ENCODE data around the gene RPS6KB2. TPM values are rescaled to one million over a fixed set of nuclear protein-coding genes. Genes with fewer than 3 reads are reported as not detected.

RPS6KB2 gene
- total and polyA plus RNA-seq, 2 experiments from 2014 or later = 29.5 to 41.3 TPM

DNA sequence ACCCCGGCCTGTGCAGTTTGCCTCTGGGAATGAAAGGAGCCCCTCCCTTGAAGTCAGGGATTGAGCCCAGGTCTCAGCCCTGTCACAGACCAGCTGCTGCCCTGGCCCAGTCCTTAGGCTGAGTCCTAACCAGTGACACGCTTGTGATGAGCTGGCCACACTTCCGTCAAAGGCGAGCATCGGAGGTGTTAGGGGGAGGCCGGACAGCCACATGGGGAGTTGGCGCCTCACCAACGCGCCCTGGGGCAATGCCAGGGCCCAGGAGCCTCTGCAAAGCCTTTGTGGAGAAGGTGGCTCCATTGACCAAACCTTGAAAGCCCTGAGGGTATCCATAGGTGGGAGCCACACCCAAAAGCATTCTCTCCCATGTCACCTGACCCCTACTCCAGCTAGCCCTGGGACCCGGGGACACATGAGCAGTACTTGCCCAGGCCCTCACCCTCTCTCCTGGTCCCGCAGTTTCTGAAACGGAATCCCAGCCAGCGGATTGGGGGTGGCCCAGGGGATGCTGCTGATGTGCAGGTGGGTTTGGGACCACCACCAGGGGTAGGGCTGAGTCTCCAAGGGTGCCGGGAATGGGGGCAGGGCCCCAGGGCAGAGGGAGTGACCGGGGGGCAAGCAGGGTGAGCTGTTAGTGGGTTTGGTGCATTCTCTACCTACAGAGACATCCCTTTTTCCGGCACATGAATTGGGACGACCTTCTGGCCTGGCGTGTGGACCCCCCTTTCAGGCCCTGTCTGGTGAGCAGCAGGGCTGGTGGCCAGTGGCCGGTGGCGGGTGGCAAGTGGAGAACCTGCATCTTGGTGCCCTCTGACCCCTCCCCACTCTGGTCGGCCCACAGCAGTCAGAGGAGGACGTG lies 5.5 kb downstream of the RPS6KB2 start:
- Mint-ChIP-seq H3K4me3 (no peak overlapping the region), H3K9me3 (no peaks in the 10 kb centered on the region; the same call in 2 of the 3 replicates), H3K27ac (no peak overlapping the region), H3K36me3 (ENCODE audit: low read depth) (peaks cover 24% of the 10 kb centered on the region), H3K27me3 (ENCODE audit: insufficient read depth, low read depth, poor library complexity) (peaks cover 6% of the 10 kb centered on the region), H3K4me1 (peaks cover 17% of the 10 kb centered on the region)
- Histone ChIP-seq H3K4me2 (no peak overlapping the region), H4K20me1 (replicated peaks; ENCODE audit: insufficient read depth) (no peaks in the 10 kb centered on the region), H3K4me1 (ENCODE audit: insufficient read depth) (peaks cover 17% of the 10 kb centered on the region), H3K27ac (ENCODE audit: low read depth) (no peak overlapping the region), H2AFZ (no peak overlapping the region), H3K79me2 (replicated peaks; ENCODE audit: insufficient read depth) (peaks cover 7% of the 10 kb centered on the region), H3K27me3 (ENCODE audit: insufficient read depth) (no peaks in the 10 kb centered on the region), H3F3A (replicated peaks; ENCODE audit: low read depth) (peaks cover 5% of the 10 kb centered on the region; the same call in 1 of the 2 replicates), H3K9me2 (ENCODE audit: insufficient read depth) (no peaks in the 10 kb centered on the region), H3K36me3 (ENCODE audit: insufficient read depth) (0 out of 2 replicates have a peak, but pooled peaks cover 3% of the 10 kb centered on the region), H3K4me3 (no peak overlapping the region)
- no peak for ATAC-seq
- TF ChIP-seq, protein P1, sequence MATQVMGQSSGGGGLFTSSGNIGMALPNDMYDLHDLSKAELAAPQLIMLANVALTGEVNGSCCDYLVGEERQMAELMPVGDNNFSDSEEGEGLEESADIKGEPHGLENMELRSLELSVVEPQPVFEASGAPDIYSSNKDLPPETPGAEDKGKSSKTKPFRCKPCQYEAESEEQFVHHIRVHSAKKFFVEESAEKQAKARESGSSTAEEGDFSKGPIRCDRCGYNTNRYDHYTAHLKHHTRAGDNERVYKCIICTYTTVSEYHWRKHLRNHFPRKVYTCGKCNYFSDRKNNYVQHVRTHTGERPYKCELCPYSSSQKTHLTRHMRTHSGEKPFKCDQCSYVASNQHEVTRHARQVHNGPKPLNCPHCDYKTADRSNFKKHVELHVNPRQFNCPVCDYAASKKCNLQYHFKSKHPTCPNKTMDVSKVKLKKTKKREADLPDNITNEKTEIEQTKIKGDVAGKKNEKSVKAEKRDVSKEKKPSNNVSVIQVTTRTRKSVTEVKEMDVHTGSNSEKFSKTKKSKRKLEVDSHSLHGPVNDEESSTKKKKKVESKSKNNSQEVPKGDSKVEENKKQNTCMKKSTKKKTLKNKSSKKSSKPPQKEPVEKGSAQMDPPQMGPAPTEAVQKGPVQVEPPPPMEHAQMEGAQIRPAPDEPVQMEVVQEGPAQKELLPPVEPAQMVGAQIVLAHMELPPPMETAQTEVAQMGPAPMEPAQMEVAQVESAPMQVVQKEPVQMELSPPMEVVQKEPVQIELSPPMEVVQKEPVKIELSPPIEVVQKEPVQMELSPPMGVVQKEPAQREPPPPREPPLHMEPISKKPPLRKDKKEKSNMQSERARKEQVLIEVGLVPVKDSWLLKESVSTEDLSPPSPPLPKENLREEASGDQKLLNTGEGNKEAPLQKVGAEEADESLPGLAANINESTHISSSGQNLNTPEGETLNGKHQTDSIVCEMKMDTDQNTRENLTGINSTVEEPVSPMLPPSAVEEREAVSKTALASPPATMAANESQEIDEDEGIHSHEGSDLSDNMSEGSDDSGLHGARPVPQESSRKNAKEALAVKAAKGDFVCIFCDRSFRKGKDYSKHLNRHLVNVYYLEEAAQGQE (IDR thresholded peaks at IDR 0.05; ENCODE audit: unreplicated experiment) = no peak
- TF ChIP-seq, protein P2, sequence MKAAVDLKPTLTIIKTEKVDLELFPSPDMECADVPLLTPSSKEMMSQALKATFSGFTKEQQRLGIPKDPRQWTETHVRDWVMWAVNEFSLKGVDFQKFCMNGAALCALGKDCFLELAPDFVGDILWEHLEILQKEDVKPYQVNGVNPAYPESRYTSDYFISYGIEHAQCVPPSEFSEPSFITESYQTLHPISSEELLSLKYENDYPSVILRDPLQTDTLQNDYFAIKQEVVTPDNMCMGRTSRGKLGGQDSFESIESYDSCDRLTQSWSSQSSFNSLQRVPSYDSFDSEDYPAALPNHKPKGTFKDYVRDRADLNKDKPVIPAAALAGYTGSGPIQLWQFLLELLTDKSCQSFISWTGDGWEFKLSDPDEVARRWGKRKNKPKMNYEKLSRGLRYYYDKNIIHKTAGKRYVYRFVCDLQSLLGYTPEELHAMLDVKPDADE (IDR thresholded peaks at IDR 0.05) = no peak
- TF ChIP-seq ZNF331 (CRISPR knock-in tag; IDR thresholded peaks at IDR 0.05; ENCODE audit: low read depth) = no peak
- no peak for DNase-seq (ENCODE audit: low spot score)

DNA sequence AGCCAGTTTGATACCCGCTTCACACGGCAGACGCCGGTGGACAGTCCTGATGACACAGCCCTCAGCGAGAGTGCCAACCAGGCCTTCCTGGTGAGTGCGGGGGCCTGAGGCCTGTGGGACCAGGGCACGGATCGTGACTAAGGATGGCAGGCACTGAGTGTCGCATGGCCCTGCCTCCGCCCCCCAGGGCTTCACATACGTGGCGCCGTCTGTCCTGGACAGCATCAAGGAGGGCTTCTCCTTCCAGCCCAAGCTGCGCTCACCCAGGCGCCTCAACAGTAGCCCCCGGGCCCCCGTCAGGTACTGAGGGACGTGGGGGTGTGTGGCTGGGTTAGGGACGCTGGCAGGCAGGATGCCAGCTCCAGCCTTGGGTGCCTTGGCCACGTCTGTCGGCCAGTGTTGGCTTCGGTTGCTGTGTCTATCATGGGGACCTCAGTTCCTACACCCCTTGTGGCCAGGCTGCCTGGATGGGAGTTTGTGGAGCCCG lies 6.1 kb downstream of the RPS6KB2 start:
- TF ChIP-seq CREB1 (CRISPR knock-in tag; IDR thresholded peaks at IDR 0.05; ENCODE audit: low read depth) (no peak), ZNF331 (CRISPR knock-in tag; IDR thresholded peaks at IDR 0.05; ENCODE audit: low read depth) (no peak), ZNF114 (CRISPR knock-in tag; IDR thresholded peaks at IDR 0.05) (no peak), NANOG (IDR thresholded peaks at IDR 0.05; ENCODE audit: borderline replicate concordance) (no peak)
- TF ChIP-seq, protein P3, sequence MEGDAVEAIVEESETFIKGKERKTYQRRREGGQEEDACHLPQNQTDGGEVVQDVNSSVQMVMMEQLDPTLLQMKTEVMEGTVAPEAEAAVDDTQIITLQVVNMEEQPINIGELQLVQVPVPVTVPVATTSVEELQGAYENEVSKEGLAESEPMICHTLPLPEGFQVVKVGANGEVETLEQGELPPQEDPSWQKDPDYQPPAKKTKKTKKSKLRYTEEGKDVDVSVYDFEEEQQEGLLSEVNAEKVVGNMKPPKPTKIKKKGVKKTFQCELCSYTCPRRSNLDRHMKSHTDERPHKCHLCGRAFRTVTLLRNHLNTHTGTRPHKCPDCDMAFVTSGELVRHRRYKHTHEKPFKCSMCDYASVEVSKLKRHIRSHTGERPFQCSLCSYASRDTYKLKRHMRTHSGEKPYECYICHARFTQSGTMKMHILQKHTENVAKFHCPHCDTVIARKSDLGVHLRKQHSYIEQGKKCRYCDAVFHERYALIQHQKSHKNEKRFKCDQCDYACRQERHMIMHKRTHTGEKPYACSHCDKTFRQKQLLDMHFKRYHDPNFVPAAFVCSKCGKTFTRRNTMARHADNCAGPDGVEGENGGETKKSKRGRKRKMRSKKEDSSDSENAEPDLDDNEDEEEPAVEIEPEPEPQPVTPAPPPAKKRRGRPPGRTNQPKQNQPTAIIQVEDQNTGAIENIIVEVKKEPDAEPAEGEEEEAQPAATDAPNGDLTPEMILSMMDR (conservative IDR thresholded peaks at IDR 0.05; ENCODE audit: low read depth in 2 of 2) = no peak
- H3K4me3 Mint-ChIP-seq = no peak overlapping the region
- H3K36me3 Mint-ChIP-seq (ENCODE audit: low read depth) = peaks cover 29% of the 10 kb centered on the region
- no peaks in the 10 kb centered on the region; the same call in 2 of the 3 replicates for H3K9me3 Mint-ChIP-seq
- Histone ChIP-seq H3F3A (replicated peaks; ENCODE audit: low read depth) (peaks cover 7% of the 10 kb centered on the region; the same call in 1 of the 2 replicates), H4K20me1 (replicated peaks; ENCODE audit: insufficient read depth) (no peaks in the 10 kb centered on the region), H3K4me2 (no peak overlapping the region), H3K27ac (ENCODE audit: low read depth) (no peak overlapping the region), H3K36me3 (ENCODE audit: insufficient read depth) (0 out of 2 replicates have a peak, but pooled peaks cover 3% of the 10 kb centered on the region), H3K27me3 (ENCODE audit: insufficient read depth) (no peaks in the 10 kb centered on the region), H2AFZ (no peak overlapping the region), H3K4me3 (no peak overlapping the region), H3K79me2 (replicated peaks; ENCODE audit: insufficient read depth) (peaks cover under 1% of the 10 kb centered on the region), H3K9me2 (ENCODE audit: insufficient read depth) (no peaks in the 10 kb centered on the region), H3K4me1 (ENCODE audit: insufficient read depth) (peaks cover 14% of the 10 kb centered on the region)
- peaks cover 8% of the 10 kb centered on the region for H3K27me3 Mint-ChIP-seq (ENCODE audit: insufficient read depth, low read depth, poor library complexity)
- no peak overlapping the region for H3K27ac Mint-ChIP-seq
- peaks cover 22% of the 10 kb centered on the region for H3K4me1 Mint-ChIP-seq
- no peak for DNase-seq (ENCODE audit: low spot score)
- no peak for ATAC-seq
